ENCODE data around the gene NR1I3. TPM values are rescaled to one million over a fixed set of nuclear protein-coding genes. Genes with fewer than 3 reads are reported as not detected.
A peak's percentile ranks its signal among the peaks of the same experiment; 100 is the strongest.
"Not testable (repeated sequence)": the region's sequence is repeated elsewhere in the genome, so short reads cannot be mapped to it uniquely, and the experiment has no call there.

The NR1I3 gene
- total RNA-seq, 2 experiments from 2014 or later, result not detected

DNA sequence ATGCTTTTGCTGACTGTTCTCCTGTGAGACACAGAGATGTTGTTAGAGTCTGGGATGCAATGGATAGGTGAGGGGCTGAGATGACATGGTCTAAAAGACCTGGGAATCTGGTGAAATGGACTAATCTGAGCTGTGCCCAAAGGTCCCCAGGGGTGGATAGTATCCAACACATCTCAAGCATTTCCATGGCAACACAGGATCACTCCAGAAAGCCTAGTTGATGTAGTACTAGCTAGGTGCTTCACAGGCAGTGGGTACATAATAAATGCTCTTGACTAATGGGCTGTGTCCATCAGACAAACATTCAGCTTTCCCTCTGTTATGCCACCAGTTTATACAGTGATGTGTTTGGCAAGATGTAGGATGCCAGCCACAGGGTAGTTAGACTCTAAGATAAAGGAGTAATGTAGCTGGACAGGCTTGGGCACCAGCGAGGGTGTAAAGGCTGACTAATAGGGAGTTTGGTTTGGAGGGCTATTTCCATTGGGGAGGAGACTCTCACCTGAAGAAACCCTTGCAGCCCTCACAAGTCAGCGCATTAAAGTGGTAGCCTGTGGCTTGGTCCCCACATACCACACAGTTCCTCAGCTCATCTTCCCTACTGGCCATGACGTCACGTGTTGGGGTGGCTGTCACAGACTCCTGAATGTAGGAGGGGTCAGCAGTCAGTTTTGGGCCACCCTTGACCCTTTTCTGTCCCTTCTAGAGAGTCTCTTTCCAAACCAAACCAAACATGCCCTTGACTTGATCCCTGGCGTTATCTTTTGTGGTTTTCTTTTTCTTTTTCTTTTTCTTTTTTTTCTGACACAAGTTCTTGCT, 1.8 kb downstream of the NR1I3 start:
- CTCF ChIA-PET, result interaction anchor here (1.3 to 1.4 kb wide), 2 partner anchors 9 to 146 kb away, joined by 4 read pairs; no protein-coding TSS in a partner anchor
- no peaks in the 10 kb centered on the region for H3K4me1 Mint-ChIP-seq
- no peak overlapping the region for H3K4me3 Mint-ChIP-seq
- no peaks in the 10 kb centered on the region for H3K36me3 Mint-ChIP-seq
- H3K27ac Mint-ChIP-seq, result no peak overlapping the region
- ATAC-seq (no peak), DNase-seq (no peak)
- peaks cover 6% of the 10 kb centered on the region for H3K27me3 Mint-ChIP-seq
- H3K9me3 Mint-ChIP-seq (ENCODE audit: low read depth), result no peaks in the 10 kb centered on the region

DNA sequence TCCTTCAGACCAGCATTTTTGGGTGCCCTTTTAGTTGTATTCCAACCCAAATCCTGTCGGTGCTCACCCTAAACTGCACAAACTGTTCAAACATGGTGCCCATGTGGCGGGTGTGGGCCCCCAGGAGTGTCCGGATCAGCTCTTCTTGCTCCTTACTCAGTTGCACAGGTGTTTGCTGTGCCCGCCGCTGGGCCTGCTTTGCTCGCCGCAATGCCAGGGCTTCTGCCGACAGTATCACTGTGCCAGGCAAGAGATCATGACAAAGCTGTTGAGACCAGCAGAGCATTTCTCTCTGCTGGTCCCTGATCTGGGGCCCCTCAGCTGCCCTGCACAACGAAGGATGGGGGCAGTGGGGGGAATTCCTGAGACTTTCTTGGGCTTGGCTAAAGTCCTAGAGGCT, 4.9 kb downstream of the NR1I3 start:
- no peak for ATAC-seq
- Mint-ChIP-seq H3K36me3 (peaks cover 3% of the 10 kb centered on the region), H3K27me3 (no peaks in the 10 kb centered on the region), H3K4me3 (no peak overlapping the region), H3K4me1 (peaks cover 3% of the 10 kb centered on the region), H3K9me3 (ENCODE audit: low read depth) (no peaks in the 10 kb centered on the region), H3K27ac (no peak overlapping the region)
- CTCF ChIA-PET, result interaction anchor here (1.9 to 11.7 kb wide), 2 partner anchors 58 to 152 kb away, joined by 8 to 215 read pairs; no protein-coding TSS in a partner anchor
- no peak for DNase-seq

DNA sequence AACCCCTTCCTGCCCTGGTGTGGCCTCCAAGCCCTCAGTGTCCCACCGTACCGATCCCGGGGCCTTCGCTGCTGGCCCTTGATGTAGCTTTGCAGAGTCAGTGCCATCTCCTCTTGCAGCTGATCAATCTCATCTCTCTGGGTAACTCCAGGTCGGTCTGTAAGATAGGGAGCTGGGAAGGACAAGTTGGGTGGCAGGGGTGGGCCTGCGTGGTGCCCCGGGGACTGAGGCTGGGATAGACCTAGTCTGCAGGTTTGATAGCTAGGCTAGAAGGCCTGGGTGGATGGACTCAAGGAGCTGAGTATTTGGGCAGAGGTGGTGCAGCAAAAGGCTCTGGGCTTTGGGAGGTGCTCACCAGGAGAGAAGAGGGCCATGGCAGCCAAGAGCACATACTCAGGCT, 7.2 kb downstream of the NR1I3 start:
- no peaks in the 10 kb centered on the region for H3K27me3 Mint-ChIP-seq
- H3K9me3 Mint-ChIP-seq (ENCODE audit: low read depth), result no peaks in the 10 kb centered on the region
- H3K36me3 Mint-ChIP-seq, result peaks cover 3% of the 10 kb centered on the region
- peaks cover 22% of the 10 kb centered on the region for H3K4me1 Mint-ChIP-seq
- H3K4me3 Mint-ChIP-seq, result no peak overlapping the region
- no peak overlapping the region for H3K27ac Mint-ChIP-seq
- CTCF ChIA-PET, result interaction anchor here (0.8 to 11.7 kb wide), 12 partner anchors 11 to 154 kb away, joined by 3 to 215 read pairs (median 4); partner anchors contain the start of gene NDUFS2
- DNase-seq, result no peak
- ATAC-seq, result no peak

DNA sequence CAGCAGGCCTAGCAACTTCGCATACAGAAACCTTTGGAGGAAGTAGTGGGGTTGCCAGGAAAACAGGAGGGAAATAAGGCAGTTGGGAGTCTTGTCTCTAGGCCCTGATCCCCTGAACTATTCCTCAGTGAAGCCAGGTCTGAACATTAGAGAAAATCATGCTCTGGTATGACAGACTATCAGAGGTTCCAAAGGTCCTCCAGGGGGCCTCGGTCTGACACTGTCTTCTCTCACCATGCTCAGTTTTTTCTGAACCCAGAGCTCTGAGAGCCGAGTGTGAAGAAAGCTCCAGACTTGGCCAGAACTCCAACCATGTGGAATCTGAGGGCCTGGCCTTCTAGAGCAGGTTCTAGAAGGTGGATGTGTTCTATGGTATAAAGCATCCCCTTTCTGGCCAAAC, 8.1 kb downstream of the NR1I3 start:
- Mint-ChIP-seq H3K4me3 (no peak overlapping the region), H3K4me1 (peaks cover 29% of the 10 kb centered on the region), H3K36me3 (peaks cover 3% of the 10 kb centered on the region), H3K27ac (no peak overlapping the region), H3K9me3 (ENCODE audit: low read depth) (no peaks in the 10 kb centered on the region), H3K27me3 (no peaks in the 10 kb centered on the region)
- DNase-seq (no peak), ATAC-seq (no peak)
- CTCF ChIA-PET, result interaction anchor here (0.8 to 11.7 kb wide), 15 partner anchors 11 to 155 kb away, joined by 3 to 215 read pairs (median 4); partner anchors contain the start of gene NDUFS2

DNA sequence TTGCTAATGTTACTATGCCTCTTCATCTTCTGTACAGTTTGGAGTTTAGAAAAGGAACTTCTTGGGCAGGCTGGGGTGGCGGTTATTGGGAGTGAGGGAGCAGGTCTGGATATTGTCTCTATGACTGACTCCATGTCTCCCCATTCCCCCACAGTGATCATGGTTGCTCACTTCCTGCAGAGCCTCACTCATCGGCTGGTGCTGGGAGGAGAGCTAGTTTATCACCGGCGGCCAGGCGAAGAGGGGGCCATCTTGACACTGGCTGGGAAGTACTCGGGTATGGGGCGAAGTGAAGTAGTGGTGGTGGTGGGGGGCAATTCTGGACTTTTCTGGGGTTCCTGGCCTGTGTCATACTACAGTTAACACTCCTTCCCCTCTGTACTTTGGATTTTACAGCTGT, 10.0 kb downstream of the NR1I3 start:
- H3K4me3 Mint-ChIP-seq, result no peak overlapping the region
- no peaks in the 10 kb centered on the region for H3K9me3 Mint-ChIP-seq (ENCODE audit: low read depth)
- ATAC-seq (no peak), DNase-seq (no peak)
- peaks cover 3% of the 10 kb centered on the region for H3K36me3 Mint-ChIP-seq
- H3K27ac Mint-ChIP-seq, result peak overlapping the region; percentile 93
- CTCF ChIA-PET, result interaction anchor here (0.9 to 11.7 kb wide), 11 partner anchors 8 to 157 kb away, joined by 3 to 215 read pairs (median 12); partner anchors contain the start of genes B4GALT3, NDUFS2 and PPOX
- peaks cover 30% of the 10 kb centered on the region for H3K4me1 Mint-ChIP-seq
- no peaks in the 10 kb centered on the region for H3K27me3 Mint-ChIP-seq

DNA sequence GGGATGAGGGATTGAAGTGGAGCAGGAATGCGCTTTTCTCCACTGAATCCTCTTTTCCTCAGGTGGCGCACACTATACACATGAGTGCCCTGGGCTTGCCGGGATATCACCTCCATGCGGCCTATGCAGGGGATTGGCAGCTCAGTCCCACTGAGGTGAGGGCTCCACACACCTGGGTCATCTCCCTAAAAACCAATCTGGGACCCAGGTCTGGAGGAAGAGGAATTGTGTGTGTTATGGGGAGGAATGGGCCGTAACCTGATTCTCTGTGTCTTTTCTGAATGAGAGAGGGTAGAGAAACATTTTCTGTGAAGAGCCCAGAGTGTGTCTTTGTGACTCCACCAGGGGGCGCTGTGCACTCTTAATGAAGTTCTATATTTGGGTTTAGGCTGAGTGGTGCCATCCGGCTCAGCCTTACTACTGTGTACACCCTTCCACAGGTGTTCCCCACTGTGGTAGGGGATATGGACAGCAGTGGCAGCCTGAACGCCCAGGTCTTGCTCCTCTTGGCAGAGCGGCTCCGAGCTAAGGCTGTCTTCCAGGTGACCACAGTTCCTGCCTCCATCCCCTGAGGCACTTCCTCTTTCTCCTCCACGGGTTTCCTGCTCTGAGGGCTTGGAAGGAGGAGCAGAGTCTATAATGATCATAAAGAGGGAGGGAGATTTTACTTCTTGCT, 10.7 kb downstream of the NR1I3 start:
- Mint-ChIP-seq H3K36me3 (peaks cover 3% of the 10 kb centered on the region), H3K4me1 (peaks cover 30% of the 10 kb centered on the region), H3K27ac (peak overlapping the region; percentile 93), H3K27me3 (no peaks in the 10 kb centered on the region), H3K4me3 (peak overlapping the region; percentile 95), H3K9me3 (ENCODE audit: low read depth) (no peaks in the 10 kb centered on the region)
- ATAC-seq (peak; percentile 40), DNase-seq (peak; percentile 92)
- CTCF ChIA-PET, result interaction anchor here (0.8 to 11.7 kb wide), 18 partner anchors 9 to 173 kb away, joined by 3 to 215 read pairs (median 13); partner anchors contain the start of genes B4GALT3, CFAP126, NDUFS2 and PPOX

DNA sequence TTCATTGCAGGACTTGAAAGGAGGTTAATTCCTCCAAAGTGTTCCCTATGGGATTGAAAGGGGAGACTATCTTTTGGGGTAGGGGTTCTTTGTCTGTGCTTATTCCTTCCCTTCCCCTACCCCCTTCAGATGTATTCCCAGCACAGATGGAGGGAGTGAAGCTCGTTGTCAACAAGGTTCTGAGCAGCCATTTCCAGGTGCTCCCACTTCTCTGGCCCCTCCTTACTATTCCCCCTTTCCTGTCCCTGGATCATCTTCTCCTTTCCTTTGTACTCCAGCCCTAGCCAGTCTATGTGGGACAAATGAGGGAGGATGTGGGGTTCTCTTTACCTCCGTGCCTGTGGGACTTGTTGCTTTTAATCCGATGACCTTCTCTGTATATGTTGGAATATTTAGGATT, 11.2 kb downstream of the NR1I3 start:
- Mint-ChIP-seq H3K27me3 (no peaks in the 10 kb centered on the region), H3K36me3 (peaks cover 3% of the 10 kb centered on the region), H3K27ac (peak overlapping the region; percentile 93), H3K9me3 (ENCODE audit: low read depth) (no peaks in the 10 kb centered on the region), H3K4me1 (peaks cover 32% of the 10 kb centered on the region), H3K4me3 (peak overlapping the region; percentile 95)
- DNase-seq (no peak), ATAC-seq (no peak)
- CTCF ChIA-PET, result interaction anchor here (0.8 to 11.7 kb wide), 17 partner anchors 10 to 174 kb away, joined by 3 to 215 read pairs (median 20); partner anchors contain the start of genes ADAMTS4, CFAP126, FCER1G and NDUFS2

DNA sequence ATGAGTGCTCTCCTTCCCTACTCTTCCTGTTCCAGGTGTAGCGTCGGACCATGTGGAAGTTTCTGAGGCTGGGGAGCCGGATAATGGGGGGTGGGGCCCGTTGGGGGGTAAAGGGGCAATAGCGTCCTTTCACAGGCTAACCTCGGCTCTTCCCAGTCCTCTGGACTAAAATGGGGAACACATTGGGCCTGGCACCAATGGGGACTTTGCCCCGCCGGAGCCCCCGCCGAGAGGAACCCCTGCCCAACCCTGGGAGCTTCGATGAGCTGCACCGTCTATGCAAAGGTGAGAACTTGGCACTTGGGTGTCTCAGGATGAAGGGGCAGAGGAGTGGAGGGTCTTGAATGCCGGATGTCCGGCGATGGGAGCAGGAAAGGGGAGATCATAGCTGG, 11.7 kb downstream of the NR1I3 start:
- H3K27ac Mint-ChIP-seq, result peak overlapping the region; percentile 93
- ATAC-seq, result no peak
- peaks cover 33% of the 10 kb centered on the region for H3K4me1 Mint-ChIP-seq
- H3K36me3 Mint-ChIP-seq, result peaks cover 3% of the 10 kb centered on the region
- no peaks in the 10 kb centered on the region for H3K27me3 Mint-ChIP-seq
- peak overlapping the region; percentile 95 for H3K4me3 Mint-ChIP-seq
- DNase-seq, result peak; percentile 49
- CTCF ChIA-PET, result interaction anchor here (0.6 to 11.7 kb wide), 31 partner anchors 10 to 513 kb away, joined by 3 to 215 read pairs (median 9); partner anchors contain the start of genes ADAMTS4, B4GALT3, CFAP126 and FCER1G
- no peaks in the 10 kb centered on the region for H3K9me3 Mint-ChIP-seq (ENCODE audit: low read depth)

DNA sequence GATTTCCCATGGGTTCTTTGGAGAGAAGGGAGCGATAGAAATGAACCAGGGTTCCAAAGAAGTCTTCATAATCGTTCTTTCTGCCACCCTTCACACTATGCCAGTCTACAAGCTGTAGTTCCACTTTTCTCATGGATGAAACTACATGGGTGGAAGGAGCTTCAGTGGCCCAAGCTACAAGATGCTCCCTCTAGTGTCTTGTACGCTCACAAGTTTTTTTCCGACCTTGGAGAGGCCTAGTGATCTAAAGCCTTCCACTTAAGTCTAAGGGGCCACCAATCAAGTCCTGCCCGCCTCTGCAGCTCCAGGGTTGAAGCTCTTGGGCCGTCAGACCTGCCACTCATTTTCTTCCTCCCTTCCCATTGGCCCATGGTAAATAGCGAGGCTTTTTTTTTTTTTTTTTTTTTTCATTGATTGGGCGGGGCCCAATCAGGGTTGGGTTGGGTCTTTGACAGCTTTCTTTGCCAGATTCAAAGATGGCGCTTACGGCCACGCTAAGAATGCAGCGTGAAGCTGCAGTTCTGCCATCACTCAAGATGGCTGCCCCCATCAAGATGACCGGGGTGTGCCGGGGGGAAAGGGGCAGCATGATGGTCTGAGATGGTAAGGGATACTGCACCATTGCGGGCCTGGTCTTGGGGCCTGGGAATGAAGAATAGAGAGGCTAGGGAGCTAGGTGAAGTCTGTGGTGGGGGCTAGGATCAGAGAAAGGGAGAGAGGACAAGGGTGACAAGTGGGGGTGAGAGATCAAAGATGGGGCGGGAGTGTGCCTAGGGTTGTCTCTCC, 12.3 kb downstream of the NR1I3 start, which contains the start of gene TOMM40L:
TSS of gene TOMM40L (plus strand) at position 527 of the 786 bp plus-strand sequence. CDS start 430 bp downstream, outside the sequence.
- Mint-ChIP-seq H3K36me3 (peaks cover 3% of the 10 kb centered on the region), H3K4me3 (peak within 1 kb of the TSS; percentile 95), H3K27me3 (no peaks in the 10 kb centered on the region), H3K4me1 (peaks cover 32% of the 10 kb centered on the region), H3K27ac (peak within 1 kb of the TSS; percentile 93), H3K9me3 (ENCODE audit: low read depth) (no peaks in the 10 kb centered on the region)
- DNase-seq, result peak; percentile 97
- CTCF ChIA-PET, result interaction anchor here (0.6 to 11.7 kb wide), 38 partner anchors 8 to 514 kb away, joined by 3 to 215 read pairs (median 6); partner anchors contain the start of genes ADAMTS4, B4GALT3, CFAP126 and FCER1G
- peak; percentile 98 for ATAC-seq

DNA sequence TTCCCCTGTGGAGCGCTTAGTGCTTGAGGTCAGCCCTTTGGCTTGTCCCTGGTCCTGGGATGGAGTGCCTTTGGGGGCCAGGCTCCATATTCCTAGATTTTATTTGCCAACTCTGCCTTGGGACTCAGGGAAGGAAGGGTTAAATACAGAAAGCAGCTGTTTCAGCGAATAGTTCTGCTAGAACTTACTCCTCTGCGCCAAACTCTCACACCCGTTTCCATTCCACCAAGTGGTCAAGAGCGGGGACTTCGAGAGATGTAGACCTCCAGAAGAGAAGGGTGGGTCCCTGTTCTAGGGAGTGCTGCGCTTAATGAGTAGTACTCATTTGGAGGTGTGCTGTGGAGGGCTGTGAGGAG, 12.8 kb downstream of the NR1I3 start:
- peaks cover 2% of the 10 kb centered on the region for H3K36me3 Mint-ChIP-seq
- H3K27ac Mint-ChIP-seq, result peak overlapping the region; percentile 93
- DNase-seq, result no peak
- no peak for ATAC-seq
- H3K4me3 Mint-ChIP-seq, result peak overlapping the region; percentile 95
- CTCF ChIA-PET, result interaction anchor here (0.6 to 11.7 kb wide), 37 partner anchors 9 to 514 kb away, joined by 3 to 215 read pairs (median 6); partner anchors contain the start of genes ADAMTS4, B4GALT3, CFAP126 and FCER1G
- no peaks in the 10 kb centered on the region for H3K27me3 Mint-ChIP-seq
- no peaks in the 10 kb centered on the region for H3K9me3 Mint-ChIP-seq (ENCODE audit: low read depth)
- H3K4me1 Mint-ChIP-seq, result peaks cover 32% of the 10 kb centered on the region

DNA sequence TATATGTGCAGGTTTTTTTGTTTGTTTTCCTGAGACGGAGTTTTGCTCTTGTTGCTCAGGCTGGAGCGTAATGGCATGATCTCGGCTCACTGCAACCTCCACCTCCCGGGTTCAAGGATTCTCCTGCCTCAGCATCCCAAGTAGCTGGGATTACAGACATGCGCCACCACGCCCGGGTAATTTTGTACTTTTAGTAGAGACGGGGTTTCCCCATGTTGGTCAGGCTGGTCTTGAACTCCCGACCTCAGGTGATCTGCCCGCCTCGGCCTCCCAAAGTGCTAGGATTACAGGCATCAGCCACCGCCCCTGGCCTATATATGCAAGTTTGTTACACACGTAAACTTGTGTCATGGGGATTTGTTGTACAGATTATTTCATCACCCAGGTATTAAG, 13.3 kb downstream of the NR1I3 start:
- not testable (repeated sequence) for H3K4me3 Mint-ChIP-seq; H3K36me3 Mint-ChIP-seq; H3K27ac Mint-ChIP-seq; H3K27me3 Mint-ChIP-seq; H3K9me3 Mint-ChIP-seq (ENCODE audit: low read depth); ATAC-seq; DNase-seq
- CTCF ChIA-PET, result interaction anchor here (0.6 to 11.7 kb wide), 12 partner anchors 8 to 160 kb away, joined by 4 to 215 read pairs (median 24); partner anchors contain the start of genes CFAP126, FCER1G, NDUFS2 and PPOX
- peaks cover 32% of the 10 kb centered on the region for H3K4me1 Mint-ChIP-seq

All from activated CD8-positive, alpha-beta memory T cell treated with anti-CD3 and anti-CD28 coated beads, Interleukin-2, amount 10 ng/mL, durations not matched to agents 7 days and 5 days (primary cell).